Right atrium auricular region (tissue), 2 donors: Measurements from ENCODE around the gene CASKIN1. TPM values are rescaled to one million over a fixed set of nuclear protein-coding genes. Genes with fewer than 3 reads are reported as not detected.

ENCODE experiments used
- DNase-seq: peaks from one replicate; pipeline ENCODE4 v3.0.0-alpha.2; 2019; ENCODE audit warnings: low spot score
- H3K27ac ChIP-seq, 2 donors: fragments of 200-600 bp; sonication (generic); 1 replicate in 1 of 2; 2 replicates in 1 of 2; pipeline ENCODE4 v1.5.1; 2016 to 2019
- H3K27me3 ChIP-seq, 2 donors: fragments of 200-600 bp; sonication (generic); one replicate each; pipeline versions ENCODE4 v1.5.1 to v1.6.0; 2017 to 2019
- H3K36me3 ChIP-seq: fragments of 200-600 bp; sonication (generic); one replicate; pipeline ENCODE4 v1.5.1; 2016
- H3K4me1 ChIP-seq, 2 donors: fragments of 200-600 bp; sonication (generic); one replicate each; pipeline versions ENCODE4 v1.5.1 to v1.6.0; 2017 to 2019
- H3K4me3 ChIP-seq, 2 donors: fragments of 200-600 bp; sonication (generic); 1 replicate in 1 of 2; 2 replicates in 1 of 2; pipeline ENCODE4 v1.5.1; 2017 to 2019; ENCODE audit warnings: mild to moderate bottlenecking in 1 of 2, moderate library complexity in 1 of 2
- H3K9me3 ChIP-seq, 2 donors: fragments of 200-600 bp; sonication (generic); one replicate each; pipeline ENCODE4 v1.5.1; 2019
- CTCF ChIP-seq, 2 donors: fragments of 200-600 bp; sonication (generic); IDR thresholded peaks; one replicate each; pipeline ENCODE4 v1.5.1; 2019; ENCODE audit warnings: antibody characterized with exemption in 2 of 2
- total RNA-seq, 2 donors: library from RNA; depleted of rRNA; stranded (reverse); fragments of >200 nt; gene quantifications; one replicate each; pipeline ENCODE4 v1.1.0, GENCODE V29; 2016

CASKIN1 gene
- total RNA-seq, 2 donors from 2014 or later, result 3.5 to 4.3 TPM

GRCh38 chr16:2195322-2196161 is 863 bp downstream of the CASKIN1 start:
- TF ChIP-seq CTCF (IDR thresholded peaks at IDR 0.05), result no peak
- Histone ChIP-seq H3K27ac (no peak overlapping the region), H3K36me3 (no peaks in the 10 kb centered on the region), H3K4me3 (peak overlapping the region; percentile 42 to 54), H3K27me3 (peaks cover 0 to 6% of the 10 kb centered on the region in 2 donors), H3K9me3 (no peaks in the 10 kb centered on the region), H3K4me1 (peaks cover 0 to 17% of the 10 kb centered on the region in 2 donors)
- no peak for DNase-seq

- no peak for DNase-seq
- no peak overlapping the region for H3K27ac ChIP-seq
- TF ChIP-seq CTCF (IDR thresholded peaks at IDR 0.05), result peak in 1 of 2 donors; percentile 38
- H3K9me3 ChIP-seq, result no peaks in the 10 kb centered on the region
- peaks cover 0 to 17% of the 10 kb centered on the region in 2 donors for H3K4me1 ChIP-seq
- H3K36me3 ChIP-seq, result no peaks in the 10 kb centered on the region
- no peak overlapping the region for H3K4me3 ChIP-seq
- peaks cover 0 to 6% of the 10 kb centered on the region in 2 donors for H3K27me3 ChIP-seq
Observed at GRCh38 chr16:2194852-2195321, 1.5 kb downstream of the CASKIN1 start.

DNA sequence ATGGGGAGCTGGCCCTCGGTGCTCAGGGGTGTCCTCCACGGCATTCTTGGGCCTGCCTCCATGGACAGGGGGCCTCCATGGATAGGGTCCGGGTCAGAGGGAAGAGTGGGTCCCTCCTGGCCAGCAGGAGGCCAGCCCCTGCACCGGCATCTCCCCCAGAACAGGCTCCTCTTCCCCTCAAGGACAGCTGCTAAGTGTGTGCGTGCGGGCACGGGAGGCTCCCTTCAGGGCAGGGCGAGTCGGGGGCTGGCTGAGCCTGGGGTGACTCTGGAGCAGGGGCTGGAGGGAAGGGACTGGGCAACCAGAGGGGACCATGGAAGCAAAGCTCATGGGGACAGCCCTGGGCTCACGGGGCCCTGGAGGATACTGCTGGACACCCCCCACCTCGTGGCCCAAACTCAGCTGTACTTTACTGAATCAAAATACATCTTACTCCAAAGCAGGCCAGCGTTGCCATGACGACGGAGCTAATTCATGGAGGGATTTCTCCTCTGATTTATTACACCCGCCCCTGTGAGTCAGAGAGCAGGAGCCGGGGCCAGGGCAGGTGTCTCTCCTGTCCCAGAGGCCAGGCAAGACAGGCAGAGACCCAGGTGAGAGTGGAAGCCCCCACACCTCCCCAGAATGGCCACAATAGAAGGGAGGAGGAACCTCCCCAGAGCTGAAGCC is 2.1 kb downstream of the CASKIN1 start:
- no peak overlapping the region for H3K27ac ChIP-seq
- H3K4me1 ChIP-seq, result peaks cover 0 to 17% of the 10 kb centered on the region in 2 donors
- H3K27me3 ChIP-seq, result peaks cover 0 to 6% of the 10 kb centered on the region in 2 donors
- H3K36me3 ChIP-seq, result no peaks in the 10 kb centered on the region
- no peak for DNase-seq
- no peak overlapping the region for H3K4me3 ChIP-seq
- no peaks in the 10 kb centered on the region for H3K9me3 ChIP-seq
- no peak for TF ChIP-seq CTCF (IDR thresholded peaks at IDR 0.05)

- H3K27ac ChIP-seq, result peak overlapping the region in 1 of 2 donors; percentile 28
- H3K4me1 ChIP-seq, result peaks cover 0 to 17% of the 10 kb centered on the region in 2 donors
- no peaks in the 10 kb centered on the region for H3K36me3 ChIP-seq
- no peak overlapping the region for H3K4me3 ChIP-seq
- TF ChIP-seq CTCF (IDR thresholded peaks at IDR 0.05), result no peak
- peaks cover 0 to 6% of the 10 kb centered on the region in 2 donors for H3K27me3 ChIP-seq
- DNase-seq, result no peak
- no peaks in the 10 kb centered on the region for H3K9me3 ChIP-seq
Observed at GRCh38 chr16:2191446-2191706, 5.0 kb downstream of the CASKIN1 start.

DNA sequence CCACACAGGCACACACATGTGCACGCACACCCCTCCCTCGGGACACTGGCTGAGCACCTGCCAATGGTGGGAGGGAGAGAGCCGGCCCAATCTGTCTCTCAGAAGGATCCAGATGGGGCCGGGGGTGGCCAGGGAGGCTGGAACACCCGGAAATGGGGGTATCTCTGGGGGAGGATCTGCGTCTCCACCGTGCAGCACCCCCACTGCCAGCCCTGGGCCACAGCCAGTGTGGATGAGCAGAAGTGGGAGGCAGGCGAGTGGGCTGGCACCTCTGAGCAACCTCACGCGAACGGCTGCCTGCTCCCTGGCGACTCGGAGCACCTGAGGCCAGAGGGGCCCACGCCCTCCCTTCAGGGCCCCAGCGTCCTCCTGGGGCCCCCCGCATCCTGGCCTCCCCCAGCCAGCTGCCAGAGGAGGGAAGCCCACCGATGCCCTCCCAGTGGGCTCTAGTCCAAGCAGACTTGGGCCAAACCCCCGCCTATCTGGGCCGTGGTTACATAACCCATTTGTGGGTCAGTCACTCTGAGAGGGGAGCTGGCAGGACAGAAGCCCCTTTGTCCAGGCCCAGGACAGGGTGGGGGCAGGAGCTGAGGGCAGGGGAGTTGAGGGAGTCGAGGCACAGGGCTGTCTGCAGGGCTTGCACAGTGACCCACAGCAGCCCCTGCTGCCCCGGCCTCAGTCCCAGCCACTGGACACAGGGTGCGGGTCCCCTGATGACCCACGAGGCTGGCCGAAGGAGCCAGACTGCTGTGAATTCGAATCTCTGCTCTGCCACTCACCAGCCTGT is 5.6 kb downstream of the CASKIN1 start:
- TF ChIP-seq CTCF (IDR thresholded peaks at IDR 0.05), result no peak
- H3K4me1 ChIP-seq, result peaks cover 0 to 15% of the 10 kb centered on the region in 2 donors
- no peaks in the 10 kb centered on the region for H3K9me3 ChIP-seq
- peaks cover 0 to 6% of the 10 kb centered on the region in 2 donors for H3K27me3 ChIP-seq
- DNase-seq, result no peak
- no peak overlapping the region for H3K4me3 ChIP-seq
- no peaks in the 10 kb centered on the region for H3K36me3 ChIP-seq
- peak overlapping the region in 1 of 2 donors; percentile 28 for H3K27ac ChIP-seq
